Lower leg skin (tissue), 4 donors: ENCODE data around the gene DEXI. TPM values are rescaled to one million over a fixed set of nuclear protein-coding genes. Genes with fewer than 3 reads are reported as not detected.
A peak's percentile ranks its signal among the peaks of the same experiment; 100 is the strongest.

Source experiments
- DNase-seq, 2 donors: peaks; one replicate each; pipeline ENCODE4 v3.0.0-alpha.2; 2019; ENCODE audit warnings: low spot score in 2 of 2
- H3K4me3 ChIP-seq: fragments of 200-600 bp; sonication (generic); 2 replicates; pipeline ENCODE4 v1.5.1; 2017; ENCODE audit warnings: mild to moderate bottlenecking, low read depth; ENCODE audit not compliant: poor library complexity, severe bottlenecking
- POLR2A ChIP-seq, 2 donors: fragments of 450-650 bp; IDR thresholded peaks; one replicate each; pipeline ENCODE4 v1.6.1; 2016 to 2017; ENCODE audit warnings: antibody characterized with exemption in 2 of 2, mild to moderate bottlenecking in 1 of 2, moderate library complexity in 1 of 2
- WGBS, 2 donors: methylation state at CpG; one replicate each; pipeline ENCODE4 v1.1.5; 2018; 5-methylcytosine and 5-hydroxymethylcytosine counted together
- intact Hi-C: fragments of 100-400 bp; cut with DNase I; formaldehyde crosslinking; loops from one replicate; pipeline ENCODE4 v1.15.0; 2023; ENCODE audit warnings: low total_unique reads
- total RNA-seq, 4 donors: library from RNA; depleted of rRNA; stranded (reverse); fragments of >200 nt; gene quantifications; one replicate each; pipeline ENCODE4 v1.1.0, GENCODE V29; 2016
- TF ChIP-seq, protein P1 (sequence below), 3 donors: fragments of 450-650 bp; IDR thresholded peaks; one replicate each; pipeline ENCODE4 v1.5.1; 2016; ENCODE audit warnings: antibody characterized with exemption in 3 of 3, mild to moderate bottlenecking in 3 of 3, moderate library complexity in 2 of 3

Gene DEXI
- total RNA-seq, 4 donors from 2014 or later, result 38.1 to 63.6 (median 58.9) TPM

DNA sequence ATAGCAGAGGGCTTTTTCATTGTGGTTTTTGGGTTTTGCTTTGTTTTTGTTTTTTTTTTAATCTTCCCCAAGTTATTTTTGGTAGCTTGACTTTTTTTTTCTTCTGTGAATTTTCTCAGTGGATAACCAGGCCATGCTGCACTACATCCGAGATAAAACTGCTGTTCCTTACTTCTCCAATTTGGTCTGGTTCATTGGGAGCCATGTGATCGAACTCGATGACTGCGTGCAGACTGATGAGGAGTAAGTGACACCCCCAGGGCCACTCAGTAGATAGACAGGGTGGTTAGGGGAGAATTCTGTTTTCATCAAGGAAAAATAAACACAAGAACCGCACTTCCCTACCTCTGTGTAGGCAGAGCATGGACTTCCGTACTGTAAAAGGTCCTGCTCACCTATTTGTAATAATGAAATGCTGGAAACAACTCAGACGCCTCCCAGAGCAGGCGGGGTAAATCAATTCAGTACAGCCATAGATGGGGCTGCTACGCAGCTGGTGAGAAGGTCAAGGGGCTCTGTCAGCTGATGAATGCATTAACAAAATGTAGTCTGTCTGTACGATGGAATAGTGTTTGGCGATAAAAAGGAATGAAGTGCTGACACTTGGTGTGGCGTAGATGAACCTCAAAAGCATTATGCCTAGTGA, 30.7 kb upstream of the DEXI start:
- no peak overlapping the region for H3K4me3 ChIP-seq
- 90 to 91% methylated on average over 12 of the region's 12 CpGs for WGBS, 2 donors
- intact Hi-C loops, result loop anchor here (5.0 kb wide), 1 partner anchor 284 kb away; the partner anchor contains the start of gene SOCS1
- no peak for TF ChIP-seq POLR2A (IDR thresholded peaks at IDR 0.05)
- TF ChIP-seq, protein P1, sequence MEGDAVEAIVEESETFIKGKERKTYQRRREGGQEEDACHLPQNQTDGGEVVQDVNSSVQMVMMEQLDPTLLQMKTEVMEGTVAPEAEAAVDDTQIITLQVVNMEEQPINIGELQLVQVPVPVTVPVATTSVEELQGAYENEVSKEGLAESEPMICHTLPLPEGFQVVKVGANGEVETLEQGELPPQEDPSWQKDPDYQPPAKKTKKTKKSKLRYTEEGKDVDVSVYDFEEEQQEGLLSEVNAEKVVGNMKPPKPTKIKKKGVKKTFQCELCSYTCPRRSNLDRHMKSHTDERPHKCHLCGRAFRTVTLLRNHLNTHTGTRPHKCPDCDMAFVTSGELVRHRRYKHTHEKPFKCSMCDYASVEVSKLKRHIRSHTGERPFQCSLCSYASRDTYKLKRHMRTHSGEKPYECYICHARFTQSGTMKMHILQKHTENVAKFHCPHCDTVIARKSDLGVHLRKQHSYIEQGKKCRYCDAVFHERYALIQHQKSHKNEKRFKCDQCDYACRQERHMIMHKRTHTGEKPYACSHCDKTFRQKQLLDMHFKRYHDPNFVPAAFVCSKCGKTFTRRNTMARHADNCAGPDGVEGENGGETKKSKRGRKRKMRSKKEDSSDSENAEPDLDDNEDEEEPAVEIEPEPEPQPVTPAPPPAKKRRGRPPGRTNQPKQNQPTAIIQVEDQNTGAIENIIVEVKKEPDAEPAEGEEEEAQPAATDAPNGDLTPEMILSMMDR (IDR thresholded peaks at IDR 0.05), result no peak
- no peak for DNase-seq

DNA sequence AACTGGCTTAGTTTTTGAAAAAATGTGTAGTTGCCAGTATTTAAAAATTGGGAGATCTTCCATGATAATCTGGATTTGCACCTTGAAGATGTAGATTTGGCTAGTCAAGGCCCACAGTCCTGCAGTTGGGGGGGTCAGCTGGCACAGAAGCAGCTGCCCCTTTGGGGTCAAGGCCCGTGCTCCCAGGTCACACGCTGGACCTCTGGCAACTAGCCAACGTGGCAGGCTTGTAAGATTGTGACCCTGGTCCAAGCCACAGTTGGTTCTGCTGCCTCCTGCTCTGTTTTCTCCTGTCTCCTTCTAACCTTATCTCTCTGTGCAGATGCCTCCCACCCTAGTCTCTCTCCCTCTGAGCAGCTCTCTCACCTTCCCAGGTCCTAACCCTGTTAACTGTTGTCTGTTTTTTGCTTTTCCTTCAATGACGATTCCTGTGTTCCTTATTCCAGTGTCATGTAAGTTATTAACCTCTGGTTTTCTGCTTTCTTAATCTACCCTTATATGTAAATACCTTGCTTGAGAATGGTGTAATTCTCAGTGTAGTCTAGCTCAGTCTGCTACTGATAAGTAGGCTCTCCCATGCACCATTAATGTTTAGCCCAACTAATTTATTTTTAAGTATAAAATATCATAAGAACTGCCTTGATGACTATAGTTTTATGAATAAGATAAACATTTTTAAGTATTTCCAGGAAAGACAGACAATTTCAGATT, 30.0 kb upstream of the DEXI start:
- TF ChIP-seq POLR2A (IDR thresholded peaks at IDR 0.05), result no peak
- TF ChIP-seq, protein P1 (IDR thresholded peaks at IDR 0.05), result peak in 1 of 3 donors; percentile 9
- no peak for DNase-seq
- no peak overlapping the region for H3K4me3 ChIP-seq
- 40 to 53% methylated on average over 4 of the region's 4 CpGs for WGBS, 2 donors
- intact Hi-C loops, result loop anchor here (5.0 kb wide), 1 partner anchor 285 kb away; the partner anchor contains the start of gene SOCS1

DNA sequence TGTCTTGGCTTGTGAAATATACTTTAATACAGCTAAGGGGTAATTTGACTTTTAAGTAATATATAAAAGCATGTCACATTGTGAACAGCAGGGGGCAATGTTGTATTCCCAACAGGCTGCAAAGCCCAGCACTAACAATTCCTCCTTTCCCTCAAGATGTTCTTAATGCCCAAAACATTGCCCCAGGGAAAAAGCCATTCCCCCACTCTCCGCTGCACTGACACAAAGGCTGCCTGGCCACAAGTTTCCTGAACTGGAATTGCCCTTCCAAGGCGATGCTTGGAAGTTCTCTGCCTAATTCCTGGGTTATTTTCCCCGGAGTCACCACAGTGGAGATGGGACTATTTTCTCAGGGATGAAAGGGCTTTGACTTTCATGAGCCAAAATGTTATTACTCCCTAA, 29.3 kb upstream of the DEXI start:
- TF ChIP-seq, protein P1 (IDR thresholded peaks at IDR 0.05), result peak in 1 of 3 donors; percentile 36
- TF ChIP-seq POLR2A (IDR thresholded peaks at IDR 0.05), result no peak
- 22 to 47% methylated on average over 3 of the region's 3 CpGs for WGBS, 2 donors
- DNase-seq, result peak in 1 of 2 donors; percentile 78
- H3K4me3 ChIP-seq, result no peak overlapping the region
- intact Hi-C loops, result loop anchor here (5.0 kb wide), 1 partner anchor 286 kb away; the partner anchor contains the start of gene SOCS1

DNA sequence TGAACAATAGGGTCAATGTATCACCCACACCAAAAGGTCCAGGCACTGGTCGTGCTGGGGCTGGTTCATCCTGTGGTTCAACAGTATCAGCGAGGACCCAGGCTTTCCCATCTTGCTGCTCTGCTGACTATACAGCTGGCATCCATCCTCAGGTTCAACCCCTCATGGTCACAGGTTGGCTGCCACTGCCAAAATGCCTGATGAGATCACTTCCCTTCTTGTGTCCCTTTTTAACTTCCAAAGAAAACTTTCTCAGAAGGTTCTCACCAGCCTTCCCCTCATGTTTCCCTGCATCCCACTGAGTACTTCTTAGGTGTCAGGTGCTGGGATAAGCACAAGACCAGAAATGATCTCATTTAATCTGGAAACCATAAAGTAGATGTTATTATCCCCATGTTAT, 27.8 kb upstream of the DEXI start:
- no peak for DNase-seq
- H3K4me3 ChIP-seq, result no peak overlapping the region
- WGBS, 2 donors, result 82 to 90% methylated on average over 2 of the region's 2 CpGs
- intact Hi-C loops, result loop anchor here (5.0 kb wide), 1 partner anchor 287 kb away; the partner anchor contains the start of gene SOCS1
- TF ChIP-seq, protein P1 (IDR thresholded peaks at IDR 0.05), result no peak
- TF ChIP-seq POLR2A (IDR thresholded peaks at IDR 0.05), result no peak

DNA sequence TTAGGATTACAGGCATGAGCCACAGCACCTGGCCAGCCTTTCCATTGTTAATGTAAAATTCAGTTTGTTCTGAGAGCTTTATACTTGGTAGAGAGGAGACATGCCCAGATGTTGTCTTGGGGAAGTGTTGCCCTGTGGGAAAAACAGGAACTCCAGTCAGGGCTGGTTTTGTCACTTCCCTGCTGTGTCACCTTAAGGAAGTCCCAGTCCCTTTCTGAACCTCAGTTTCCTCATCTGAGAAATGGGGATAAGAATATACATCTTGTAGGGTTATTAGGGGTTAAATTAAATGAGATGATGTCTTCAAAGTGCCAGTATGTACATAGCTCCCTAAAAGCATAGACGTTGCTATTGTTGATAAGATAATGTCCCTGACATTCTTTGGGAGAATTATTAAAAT, 27.3 kb upstream of the DEXI start:
- 58 to 70% methylated on average over 1 of the region's 1 CpG for WGBS, 2 donors
- no peak for TF ChIP-seq POLR2A (IDR thresholded peaks at IDR 0.05)
- TF ChIP-seq, protein P1 (IDR thresholded peaks at IDR 0.05), result no peak

More for the DNA sequence above, 27.3 kb upstream of the DEXI start:
- intact Hi-C loops, result loop anchor here (5.0 to 10.0 kb wide), 3 partner anchors 288 to 745 kb away; partner anchors contain the start of gene SOCS1
- no peak overlapping the region for H3K4me3 ChIP-seq
- DNase-seq, result no peak
